ENCODE results near the gene ALDH1A3.

The ALDH1A3 gene

GRCh38 chr15:100859970-100860828 is 19.4 kb upstream of the ALDH1A3 start:
- H3K27ac ChIP-seq: no peak overlapping the region
- TF ChIP-seq, protein P1, sequence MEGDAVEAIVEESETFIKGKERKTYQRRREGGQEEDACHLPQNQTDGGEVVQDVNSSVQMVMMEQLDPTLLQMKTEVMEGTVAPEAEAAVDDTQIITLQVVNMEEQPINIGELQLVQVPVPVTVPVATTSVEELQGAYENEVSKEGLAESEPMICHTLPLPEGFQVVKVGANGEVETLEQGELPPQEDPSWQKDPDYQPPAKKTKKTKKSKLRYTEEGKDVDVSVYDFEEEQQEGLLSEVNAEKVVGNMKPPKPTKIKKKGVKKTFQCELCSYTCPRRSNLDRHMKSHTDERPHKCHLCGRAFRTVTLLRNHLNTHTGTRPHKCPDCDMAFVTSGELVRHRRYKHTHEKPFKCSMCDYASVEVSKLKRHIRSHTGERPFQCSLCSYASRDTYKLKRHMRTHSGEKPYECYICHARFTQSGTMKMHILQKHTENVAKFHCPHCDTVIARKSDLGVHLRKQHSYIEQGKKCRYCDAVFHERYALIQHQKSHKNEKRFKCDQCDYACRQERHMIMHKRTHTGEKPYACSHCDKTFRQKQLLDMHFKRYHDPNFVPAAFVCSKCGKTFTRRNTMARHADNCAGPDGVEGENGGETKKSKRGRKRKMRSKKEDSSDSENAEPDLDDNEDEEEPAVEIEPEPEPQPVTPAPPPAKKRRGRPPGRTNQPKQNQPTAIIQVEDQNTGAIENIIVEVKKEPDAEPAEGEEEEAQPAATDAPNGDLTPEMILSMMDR (IDR thresholded peaks at IDR 0.05): no peak
- H3K4me3 ChIP-seq: no peak overlapping the region
- DNase-seq (ENCODE audit: low spot score): peak; percentile 14

DNA sequence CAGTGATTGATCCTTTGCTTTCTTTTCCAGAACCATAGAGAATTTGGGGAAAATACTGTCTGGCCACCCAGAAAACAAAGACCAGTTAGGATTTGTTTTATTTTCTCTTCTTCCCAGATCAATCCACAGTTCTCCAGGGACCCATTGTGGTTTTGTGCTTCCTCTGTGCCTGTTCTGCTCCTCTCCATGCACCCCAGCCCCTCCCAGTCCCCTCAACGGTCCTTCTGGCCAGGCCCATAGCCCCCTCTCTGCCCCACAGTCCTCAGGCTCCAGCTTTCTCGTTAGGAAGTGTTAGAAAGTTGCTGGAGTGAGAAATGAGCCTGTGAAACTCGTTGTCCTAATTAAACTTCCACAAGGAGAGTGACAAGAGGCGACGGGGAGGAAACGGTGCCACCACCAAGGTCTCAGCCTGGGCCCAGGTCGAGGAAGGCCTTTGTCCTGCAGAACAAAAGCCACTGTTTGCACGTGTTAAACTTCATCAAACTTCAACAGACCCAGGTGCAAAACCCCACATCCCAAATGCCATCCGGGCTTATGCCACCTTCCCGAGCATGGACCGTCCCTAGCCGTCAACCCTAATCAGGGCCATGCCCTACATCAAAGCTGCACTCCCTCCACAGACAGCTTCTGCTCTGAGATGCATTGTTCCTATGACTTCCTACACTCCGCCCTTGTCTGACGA is 18.7 kb upstream of the ALDH1A3 start:
- H3K4me3 ChIP-seq: no peak overlapping the region
- H3K27ac ChIP-seq: no peak overlapping the region
- DNase-seq (ENCODE audit: low spot score): no peak
- TF ChIP-seq, protein P1 (IDR thresholded peaks at IDR 0.05): no peak

DNA sequence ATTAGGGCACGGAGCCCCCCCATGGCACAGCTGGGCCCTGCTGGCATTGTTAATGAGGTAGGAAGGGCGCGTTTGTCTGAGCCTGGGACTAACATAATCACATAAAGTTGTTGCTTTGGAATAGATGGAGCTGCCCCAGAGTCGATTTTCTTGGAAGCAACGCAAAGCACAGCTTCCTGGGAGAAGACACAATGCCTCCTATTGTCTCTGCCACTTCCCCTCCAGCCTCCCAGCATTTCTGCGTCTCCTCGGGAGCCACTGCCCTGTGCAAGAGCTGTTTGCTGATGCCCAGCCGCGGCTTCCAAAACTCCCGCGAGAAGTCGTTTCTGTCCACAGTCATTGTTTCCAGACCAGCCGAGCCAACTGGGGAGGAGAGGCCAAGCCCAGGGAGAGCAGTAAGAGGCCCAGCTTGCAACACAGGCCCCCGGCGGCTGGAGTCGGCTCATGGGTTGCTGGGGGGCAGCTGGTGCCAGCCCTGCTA is 18.1 kb upstream of the ALDH1A3 start:
- DNase-seq (ENCODE audit: low spot score): no peak
- no peak overlapping the region for H3K4me3 ChIP-seq
- peak overlapping the region in 1 of 2 donors; percentile 11 for H3K27ac ChIP-seq
- TF ChIP-seq, protein P1 (IDR thresholded peaks at IDR 0.05): no peak

GRCh38 chr15:100862162-100862561 is 17.5 kb upstream of the ALDH1A3 start:
- peak overlapping the region in 1 of 2 donors; percentile 11 for H3K27ac ChIP-seq
- TF ChIP-seq, protein P1 (IDR thresholded peaks at IDR 0.05): no peak
- no peak for DNase-seq (ENCODE audit: low spot score)
- no peak overlapping the region for H3K4me3 ChIP-seq

- H3K4me3 ChIP-seq: no peak overlapping the region
- DNase-seq (ENCODE audit: low spot score): no peak
Observed at GRCh38 chr15:100863075-100863795, 16.4 kb upstream of the ALDH1A3 start.

GRCh38 chr15:100863796-100864267 is 15.8 kb upstream of the ALDH1A3 start:
- DNase-seq (ENCODE audit: low spot score): no peak
- TF ChIP-seq, protein P1 (IDR thresholded peaks at IDR 0.05): no peak
- H3K27ac ChIP-seq: no peak overlapping the region
- no peak overlapping the region for H3K4me3 ChIP-seq

More at GRCh38 chr15:100863075-100863795, 16.4 kb upstream of the ALDH1A3 start:
- TF ChIP-seq, protein P1 (IDR thresholded peaks at IDR 0.05): no peak
- no peak overlapping the region for H3K27ac ChIP-seq

Measured in coronary artery (tissue), 2 donors.